GM19438 (cell line): ENCODE measurements around the gene ATXN7L1.
"Not testable (repeated sequence)": the region's sequence is repeated elsewhere in the genome, so short reads cannot be mapped to it uniquely, and the experiment has no call there.

Experiments used
- ATAC-seq: cut with Tn5 transposase; IDR thresholded peaks from one replicate; pipeline ENCODE4 v1.9.1; 2021; ENCODE audit warnings: low read depth; ENCODE audit not compliant: unreplicated experiment

ATXN7L1 gene

GRCh38 chr7:105713488-105714465 is 162.6 kb downstream of the ATXN7L1 start:
- no peak for ATAC-seq

GRCh38 chr7:105712877-105713276 is 163.5 kb downstream of the ATXN7L1 start:
- no peak for ATAC-seq

DNA sequence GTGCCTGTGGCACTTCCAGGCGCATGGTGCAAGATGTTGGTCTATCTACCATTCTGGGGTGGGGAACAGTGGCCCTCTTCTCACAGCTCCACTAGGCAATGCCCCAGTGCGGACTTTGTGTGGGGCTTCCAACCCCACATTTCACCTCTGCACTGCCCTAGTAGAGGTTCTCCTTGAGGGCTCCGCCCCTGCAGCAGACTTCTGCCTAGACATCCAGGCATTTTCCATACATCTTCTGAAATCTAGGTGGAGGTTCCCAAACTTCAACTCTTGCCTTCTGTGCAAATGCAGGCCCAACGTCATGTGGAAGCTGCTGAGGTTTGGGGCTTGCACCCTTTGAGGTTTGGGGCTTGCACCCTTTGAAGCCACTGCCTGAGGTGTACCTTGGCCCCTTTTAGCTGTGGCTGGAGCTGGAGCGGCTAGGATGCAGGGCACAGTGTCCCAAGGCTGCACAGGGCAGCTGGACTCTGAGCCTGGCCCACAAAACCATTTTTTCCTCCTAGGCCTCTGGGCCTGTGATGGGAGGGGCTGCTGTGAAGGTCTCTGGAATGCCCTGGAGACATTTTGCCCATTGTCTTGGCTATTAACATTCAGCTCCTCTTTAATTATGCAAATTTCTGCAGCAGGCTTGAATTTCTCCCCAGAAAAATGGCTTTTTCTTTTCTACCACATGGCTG is 164.5 kb downstream of the ATXN7L1 start:
- no peak for ATAC-seq

DNA sequence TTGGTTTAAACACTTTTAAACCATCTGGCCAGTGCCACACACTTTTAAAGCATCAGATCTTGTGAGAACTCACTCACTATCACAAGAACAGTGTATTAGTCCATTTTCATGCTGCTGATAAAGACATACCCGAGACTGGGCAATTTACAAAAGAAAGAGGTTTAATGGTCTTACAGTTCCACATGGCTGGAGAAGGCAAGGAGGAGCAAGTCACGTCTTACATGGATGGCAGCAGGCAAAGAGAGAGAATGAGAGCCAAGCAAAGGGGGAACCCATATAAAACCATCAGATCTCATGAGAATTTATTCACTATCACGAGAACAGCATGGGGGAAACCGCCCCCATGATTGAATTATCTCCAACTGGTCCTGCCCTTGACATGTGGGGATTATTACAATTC is 165.7 kb downstream of the ATXN7L1 start:
- ATAC-seq: not testable (repeated sequence)

- no peak for ATAC-seq
Observed at GRCh38 chr7:105708763-105709080, 167.7 kb downstream of the ATXN7L1 start.

GRCh38 chr7:105707967-105708762 is 168.2 kb downstream of the ATXN7L1 start:
- ATAC-seq: no peak

GRCh38 chr7:105707381-105707780 is 169.0 kb downstream of the ATXN7L1 start:
- no peak for ATAC-seq

- ATAC-seq: no peak
Observed at GRCh38 chr7:105705427-105705826, 171.0 kb downstream of the ATXN7L1 start.

DNA sequence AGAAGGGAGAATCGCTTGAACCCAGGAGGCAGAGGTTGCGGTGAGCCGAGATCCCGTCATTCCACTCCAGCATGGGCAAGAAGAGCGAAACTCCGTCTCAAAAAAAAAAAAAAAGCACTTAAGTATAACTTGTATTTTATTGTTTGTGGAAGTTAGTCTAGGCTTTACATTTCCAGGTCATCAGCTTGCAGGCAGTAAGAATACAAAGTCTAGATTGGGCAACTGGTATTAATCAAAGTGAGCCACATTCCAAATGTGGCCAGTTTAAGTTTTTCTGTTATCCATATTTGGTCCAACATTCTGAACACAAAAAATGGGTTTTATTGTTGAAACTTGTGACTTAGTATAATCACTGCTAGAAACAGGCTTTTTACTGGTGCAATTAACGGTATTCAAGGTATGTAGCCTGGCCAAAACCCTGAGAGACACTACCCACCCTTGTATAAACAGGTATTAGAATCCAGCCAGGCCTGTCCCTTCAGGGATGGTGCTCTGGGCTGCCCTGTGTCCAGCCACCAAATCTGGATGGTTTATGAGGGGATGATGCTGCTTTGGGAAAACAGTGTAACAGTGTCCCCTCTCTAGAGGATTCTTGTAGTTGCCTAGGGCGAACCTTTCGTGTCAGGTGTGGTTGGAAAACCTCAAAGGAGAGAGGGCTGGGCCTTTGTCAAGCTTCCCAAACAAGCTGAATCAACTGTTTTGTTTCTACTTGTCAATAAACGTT is 173.0 kb downstream of the ATXN7L1 start:
- ATAC-seq: no peak

- no peak for ATAC-seq
Observed at GRCh38 chr7:105699568-105700236, 176.7 kb downstream of the ATXN7L1 start.

DNA sequence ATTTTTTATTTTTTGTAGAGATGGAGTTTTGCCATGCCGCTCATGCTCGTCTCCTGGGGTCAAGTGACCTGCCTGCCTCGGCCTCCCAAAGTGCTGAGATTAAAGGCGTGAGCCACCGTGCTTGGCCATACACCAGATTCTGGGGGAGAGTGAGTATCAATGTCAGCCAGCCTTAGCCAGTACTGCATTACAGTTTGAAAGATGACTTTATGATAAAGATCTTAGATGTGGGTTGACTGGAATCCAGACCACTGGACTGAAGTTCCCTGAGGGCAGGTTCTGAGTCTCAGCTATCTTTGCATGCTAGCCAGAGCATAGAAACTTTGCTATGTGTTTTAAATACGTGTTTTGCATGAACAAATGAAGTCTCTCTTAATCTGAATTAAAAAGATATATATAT is 177.9 kb downstream of the ATXN7L1 start:
- ATAC-seq: no peak

DNA sequence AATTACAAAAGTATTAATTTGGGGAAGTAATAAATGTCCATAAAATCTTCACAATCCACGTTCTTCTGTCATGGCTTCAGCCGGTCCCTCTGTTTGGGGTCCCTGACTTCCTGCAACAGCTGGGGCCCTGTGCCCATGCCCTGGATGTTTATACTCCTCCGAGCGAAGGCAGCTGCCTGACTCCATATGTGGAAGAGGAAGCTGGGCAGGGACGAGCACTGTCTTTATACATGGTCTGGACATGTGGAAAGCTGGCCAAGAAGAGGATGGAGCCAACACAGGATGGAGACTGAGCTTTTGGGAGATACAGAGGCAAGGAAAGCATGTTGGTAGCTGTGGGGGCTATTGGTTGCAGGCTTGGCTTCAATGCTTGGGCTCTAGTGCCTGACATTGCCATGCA is 178.6 kb downstream of the ATXN7L1 start:
- ATAC-seq: no peak

DNA sequence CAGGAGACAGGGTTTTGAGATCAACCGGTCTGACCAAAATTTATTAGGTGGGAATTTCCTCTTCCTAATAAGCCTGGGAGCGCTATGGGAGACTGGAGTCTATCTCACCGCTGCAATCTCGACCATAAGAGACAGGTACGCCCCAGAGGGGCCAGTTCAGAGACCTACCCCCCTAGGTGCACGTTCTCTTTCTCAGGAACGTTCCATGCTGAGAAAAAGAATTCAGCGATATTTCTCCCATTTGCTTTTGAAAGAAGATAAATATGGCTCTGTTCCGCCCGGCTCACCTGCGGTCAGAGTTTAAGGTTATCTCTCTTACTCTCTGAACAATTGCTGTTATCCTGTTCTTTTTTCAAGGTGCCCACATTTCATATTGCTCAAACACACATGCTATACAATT is 179.2 kb downstream of the ATXN7L1 start:
- ATAC-seq: not testable (repeated sequence)

GRCh38 chr7:105693576-105693975 is 182.8 kb downstream of the ATXN7L1 start:
- ATAC-seq: no peak

DNA sequence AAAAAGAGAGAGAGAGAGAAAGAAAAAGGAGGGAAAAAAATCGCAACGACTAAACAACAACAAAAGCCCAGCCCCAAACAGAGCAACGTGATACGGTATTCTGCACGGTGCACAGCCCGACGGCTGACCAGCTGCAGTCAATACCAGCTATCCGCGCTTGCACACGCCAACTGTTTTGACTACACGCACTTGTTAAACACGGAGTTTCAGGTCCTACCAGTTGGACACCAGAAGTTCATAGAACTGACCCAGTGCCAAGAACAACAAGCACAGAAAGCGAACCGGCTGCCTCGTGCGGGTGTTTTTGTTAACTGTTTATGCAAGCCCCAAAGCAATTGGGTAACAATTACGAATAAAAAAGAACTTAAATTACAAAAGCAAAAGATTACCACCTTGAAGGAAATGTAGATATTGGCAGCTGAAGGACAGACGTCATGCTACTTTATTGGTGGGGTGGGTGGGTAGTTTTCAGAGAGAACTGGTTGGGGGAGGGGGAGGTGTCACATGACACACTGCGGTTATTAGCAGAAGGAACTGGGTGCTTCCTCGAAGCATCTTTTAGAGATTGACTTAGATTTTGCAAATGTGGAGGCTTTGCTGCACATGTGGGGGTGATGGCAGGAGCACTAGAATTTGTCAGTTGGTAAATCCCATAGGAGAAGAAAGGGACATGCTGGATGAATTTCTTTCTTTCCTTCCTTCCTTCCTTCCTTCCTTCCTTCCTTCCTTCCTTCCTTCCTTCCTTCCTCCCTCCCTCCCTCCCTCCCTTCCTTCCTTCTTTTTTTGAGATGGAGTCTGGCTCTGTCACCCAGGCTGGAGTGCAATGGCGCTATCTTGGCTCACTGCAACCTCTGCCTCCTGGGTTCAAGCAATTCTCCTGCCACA is 184.5 kb downstream of the ATXN7L1 start:
- ATAC-seq: peak; percentile 65

DNA sequence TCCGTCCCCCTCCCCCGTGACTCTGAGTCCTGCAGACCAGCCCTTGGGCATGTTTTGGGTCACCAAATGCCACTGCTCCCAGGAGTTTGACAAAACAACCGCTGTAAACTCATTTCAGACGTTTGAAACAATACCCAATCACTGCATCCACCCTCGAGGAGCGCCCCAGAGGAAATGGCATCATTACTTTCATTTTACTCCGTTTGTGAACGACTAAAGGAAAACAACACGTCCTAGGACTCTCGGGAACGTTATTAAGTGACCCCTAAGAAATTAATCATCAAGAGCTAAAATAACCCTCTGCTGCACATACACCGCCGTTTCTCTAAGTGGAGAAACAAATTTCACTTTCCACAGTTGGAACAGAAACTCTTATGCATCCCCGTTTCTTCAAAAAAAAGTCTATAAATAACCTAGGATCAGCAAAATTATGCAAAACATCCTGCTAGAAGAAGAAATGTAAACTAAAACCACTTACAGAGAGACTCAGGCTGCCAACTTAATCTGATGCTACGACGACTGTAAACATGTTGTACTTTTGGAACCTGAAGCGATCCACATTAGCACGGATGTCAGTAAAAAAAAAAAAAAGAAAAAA is 185.2 kb downstream of the ATXN7L1 start:
- peak; percentile 32 for ATAC-seq

GRCh38 chr7:105690325-105690945 is 186.0 kb downstream of the ATXN7L1 start:
- no peak for ATAC-seq
